GM18507 (cell line): ENCODE results near the gene TMEM200A.

Experiments
- DNase-seq: peaks from one replicate; pipeline ENCODE4 v3.0.0; 2011; ENCODE audit warnings: low read depth; ENCODE audit not compliant: insufficient read length; ENCODE audit errors: extremely low spot score
- FAIRE-seq: peaks from 2 replicates; lab custom pipeline; 2011; peaks lifted over from hg19 to GRCh38; lab: Jason Lieb, UNC

Gene TMEM200A

DNA sequence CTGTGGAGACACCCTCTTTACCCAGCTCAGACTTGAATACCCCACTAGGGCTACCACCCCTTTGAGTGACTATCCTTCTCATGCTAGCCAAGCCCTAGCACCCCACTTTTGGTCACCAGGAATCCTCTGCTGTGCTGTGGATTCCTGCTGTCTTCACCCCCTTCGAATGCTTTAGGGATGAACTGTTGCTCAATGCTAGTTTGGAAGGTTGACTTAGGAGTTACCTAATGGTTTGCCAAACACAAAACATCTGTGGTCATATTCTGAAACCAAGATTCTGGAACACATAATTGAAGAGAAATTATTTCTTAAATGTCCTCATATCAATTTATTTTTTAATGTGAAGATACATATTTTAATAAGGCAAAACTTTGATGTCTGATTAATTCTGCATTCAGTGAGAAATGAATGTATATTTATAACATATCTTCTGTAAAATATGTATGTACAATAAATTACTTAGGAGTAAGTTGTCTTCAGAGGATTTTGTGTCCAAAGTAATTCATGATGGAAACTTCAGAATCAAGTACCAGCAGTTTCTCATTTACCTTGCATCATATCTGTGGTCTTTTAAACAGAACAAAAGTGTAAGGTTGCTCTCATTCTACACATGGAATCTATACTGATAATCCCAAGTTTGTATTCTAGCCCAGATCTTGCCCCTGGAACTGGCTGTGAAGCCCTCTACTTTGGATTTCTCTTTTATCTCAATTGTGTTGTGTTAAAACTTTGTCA is 46.9 kb downstream of the TMEM200A start:
- DNase-seq (no peak), FAIRE-seq (no peak)

GRCh38 chr6:130417951-130418350 is 52.1 kb downstream of the TMEM200A start:
- FAIRE-seq (no peak), DNase-seq (no peak)

DNA sequence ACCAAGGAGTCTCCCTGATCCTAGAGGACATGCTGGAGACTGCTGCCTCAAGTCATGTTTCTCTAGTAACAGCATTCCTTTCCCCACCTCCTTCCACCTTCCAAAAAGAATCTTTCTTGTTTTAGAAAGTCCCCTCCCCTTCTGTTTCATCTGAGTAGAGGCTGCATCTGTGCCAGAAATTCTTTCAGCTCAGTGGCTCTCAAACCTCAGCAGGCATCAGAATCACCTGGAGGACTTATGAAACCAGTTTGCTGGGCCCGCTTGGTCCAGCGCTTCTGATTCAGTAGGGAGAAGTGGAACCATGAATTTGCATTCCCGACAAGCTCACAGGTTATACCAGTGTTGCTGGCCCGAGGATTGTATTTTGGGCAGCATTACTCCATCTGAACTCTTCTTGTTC is 55.1 kb downstream of the TMEM200A start:
- no peak for FAIRE-seq
- DNase-seq = no peak

- DNase-seq = no peak
- no peak for FAIRE-seq
Observed at GRCh38 chr6:130421585-130421984, 55.8 kb downstream of the TMEM200A start.

DNA sequence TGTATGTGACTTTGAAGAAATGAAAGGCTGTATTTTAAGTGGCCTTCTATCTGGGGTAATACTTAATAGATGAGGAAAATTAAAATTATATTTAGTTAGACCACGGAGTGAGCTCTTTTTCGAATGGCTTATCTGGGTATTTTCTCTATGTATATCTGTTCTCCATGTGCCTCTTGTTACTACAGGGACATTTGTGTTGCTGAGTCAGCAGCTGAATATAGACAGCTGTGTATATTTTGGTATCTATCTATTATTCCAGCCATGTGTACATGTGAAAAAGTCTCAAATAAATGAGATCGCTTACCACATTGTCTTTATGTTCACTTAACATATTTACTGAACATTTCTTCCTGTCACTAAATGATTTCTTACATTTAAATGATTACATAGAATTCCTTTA is 57.2 kb downstream of the TMEM200A start:
- no peak for DNase-seq
- FAIRE-seq = no peak

DNA sequence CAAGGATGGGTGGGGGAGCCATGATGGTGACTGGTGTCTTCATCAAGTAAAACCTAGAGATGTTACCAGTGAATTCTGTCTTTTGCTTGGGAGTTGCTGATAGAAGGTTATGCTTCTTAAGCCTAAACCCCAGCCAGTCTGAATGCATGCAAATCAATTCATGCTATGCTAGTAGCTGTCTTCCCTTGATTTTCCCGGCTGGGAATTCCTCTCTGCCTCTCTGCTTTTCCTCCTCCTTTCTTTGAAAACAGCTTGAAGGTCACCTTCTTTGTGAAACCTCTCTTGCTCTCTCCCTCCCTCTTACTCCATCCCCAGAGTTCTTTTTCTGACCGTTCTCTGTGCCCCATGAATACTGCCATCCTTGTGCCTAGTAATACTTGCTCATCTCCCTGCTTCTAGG is 58.9 kb downstream of the TMEM200A start:
- FAIRE-seq (no peak), DNase-seq (no peak)

GRCh38 chr6:130425537-130425936 is 59.7 kb downstream of the TMEM200A start:
- FAIRE-seq (no peak), DNase-seq (no peak)

GRCh38 chr6:130426066-130426721 is 60.4 kb downstream of the TMEM200A start:
- DNase-seq = no peak
- FAIRE-seq = no peak

- DNase-seq = no peak
- no peak for FAIRE-seq
Observed at GRCh38 chr6:130431346-130431852, 65.6 kb downstream of the TMEM200A start.

GRCh38 chr6:130432838-130433237 is 67.0 kb downstream of the TMEM200A start:
- DNase-seq (no peak), FAIRE-seq (no peak)

- FAIRE-seq = no peak
- DNase-seq = no peak
Observed at GRCh38 chr6:130434174-130434873, 68.5 kb downstream of the TMEM200A start.

DNA sequence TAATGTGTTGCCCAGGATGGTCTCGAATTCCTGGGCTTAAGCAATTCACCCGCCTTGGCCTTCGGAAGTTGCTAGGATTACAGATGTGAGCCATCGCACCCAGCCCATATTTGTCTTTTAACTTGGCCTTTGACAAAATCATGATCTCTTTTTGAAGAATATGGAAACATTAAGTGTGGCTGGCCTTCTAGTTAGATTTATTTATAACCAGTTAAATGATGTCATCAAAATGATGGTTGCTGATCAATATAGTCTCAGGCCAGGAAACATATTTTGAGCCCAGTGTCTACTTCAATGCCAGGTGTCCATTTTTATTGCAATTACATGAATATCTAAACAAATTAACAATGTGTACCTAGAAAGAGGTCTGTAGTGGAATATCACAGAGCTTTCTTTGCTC is 69.4 kb downstream of the TMEM200A start:
- DNase-seq = no peak
- FAIRE-seq = no peak

- FAIRE-seq (no peak), DNase-seq (no peak)
Observed at GRCh38 chr6:130437961-130438360, 72.1 kb downstream of the TMEM200A start.

- no peak for FAIRE-seq
- no peak for DNase-seq
Observed at GRCh38 chr6:130447374-130447773, 81.6 kb downstream of the TMEM200A start.

DNA sequence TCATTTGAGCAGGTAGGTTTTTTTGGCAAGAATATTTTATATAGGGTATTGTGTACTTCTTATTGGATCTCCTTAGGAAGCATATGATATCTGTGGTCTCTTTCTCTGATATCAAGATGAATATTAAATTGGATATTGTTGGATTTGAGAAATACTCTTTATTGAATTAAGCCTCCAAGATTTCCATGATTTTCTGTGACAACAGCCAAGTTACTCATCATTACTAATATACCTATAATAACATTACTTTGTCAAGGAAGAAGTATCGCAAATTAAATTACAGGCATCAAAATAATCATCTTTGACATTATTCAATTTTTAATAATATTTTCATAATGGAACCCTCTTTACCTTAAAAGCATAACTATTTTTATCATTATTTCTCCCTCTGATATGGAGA is 86.5 kb downstream of the TMEM200A start:
- FAIRE-seq = no peak
- no peak for DNase-seq

GRCh38 chr6:130453230-130453629 is 87.4 kb downstream of the TMEM200A start:
- no peak for DNase-seq
- no peak for FAIRE-seq

DNA sequence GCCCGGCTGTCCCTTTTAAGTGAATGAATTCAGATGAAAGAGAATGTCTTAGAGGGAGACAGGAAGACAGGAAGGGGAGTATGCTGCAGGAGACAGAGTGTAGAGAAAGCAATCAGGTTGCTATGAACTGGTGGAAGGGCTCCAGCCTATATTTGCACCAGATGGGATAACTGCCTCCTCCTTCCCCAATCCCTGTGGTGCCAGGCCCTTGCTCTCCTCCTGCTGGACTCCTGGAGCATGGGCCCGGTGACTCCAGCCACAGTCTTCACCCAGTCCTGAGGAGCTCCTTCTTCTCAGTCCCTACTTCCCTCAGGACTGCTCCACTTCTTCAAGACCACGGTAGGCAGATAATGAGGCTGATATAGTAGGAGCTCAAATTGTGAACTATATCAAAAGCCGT is 91.8 kb downstream of the TMEM200A start:
- FAIRE-seq = no peak
- DNase-seq = no peak

- FAIRE-seq (no peak), DNase-seq (no peak)
Observed at GRCh38 chr6:130459316-130459715, 93.5 kb downstream of the TMEM200A start.

DNA sequence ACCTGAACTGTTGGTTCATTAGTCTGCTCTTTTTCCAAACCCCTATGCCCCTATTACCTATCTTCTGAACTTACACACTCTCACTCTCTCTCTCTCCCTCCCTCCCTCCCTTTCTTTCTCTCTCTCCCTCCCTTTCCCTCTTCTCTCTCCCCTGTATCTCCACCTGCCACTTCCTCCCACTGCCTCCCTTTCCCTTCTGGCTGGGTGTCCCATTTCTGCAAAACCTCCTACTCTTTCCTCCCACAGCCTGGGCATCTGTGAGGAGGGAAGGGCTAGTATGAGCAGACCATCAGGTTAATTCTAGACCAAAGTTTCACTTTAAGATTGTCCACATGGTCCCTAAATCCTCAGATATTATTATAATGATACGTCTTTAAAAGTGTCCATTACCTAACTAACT is 95.1 kb downstream of the TMEM200A start:
- FAIRE-seq = no peak

DNA sequence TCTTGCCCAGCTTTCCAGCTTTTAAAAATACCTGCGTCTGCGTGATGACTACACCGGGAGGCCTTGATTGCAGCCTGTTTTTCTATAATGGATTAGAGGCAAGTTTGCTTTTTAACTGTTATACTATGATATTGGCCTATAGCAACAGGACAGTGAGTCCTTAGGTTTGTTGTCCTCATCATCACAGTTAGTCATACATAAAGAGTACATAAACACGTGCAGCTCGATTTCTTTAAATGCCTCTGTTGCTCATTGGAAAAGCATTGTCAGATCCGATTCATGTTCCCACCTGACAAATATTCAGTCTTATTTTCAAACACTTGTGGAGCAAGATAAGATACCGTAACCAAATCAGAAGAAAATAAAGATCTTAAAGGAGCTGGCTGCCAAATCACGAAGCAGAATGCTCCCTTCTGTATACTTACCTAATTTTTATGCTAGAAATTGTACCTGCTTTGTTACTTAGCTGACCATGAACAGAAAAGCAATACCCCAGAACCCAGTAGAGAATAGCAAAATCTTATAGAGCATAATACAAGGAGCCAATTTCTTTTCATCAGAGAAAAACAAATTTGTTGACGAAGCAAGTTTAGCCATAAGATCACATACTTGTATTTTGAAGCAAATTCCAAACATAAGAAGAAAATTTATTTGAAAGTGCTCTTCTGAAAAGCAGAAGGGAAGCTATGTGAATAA is 100.4 kb downstream of the TMEM200A start:
- DNase-seq (no peak), FAIRE-seq (no peak)

More for the DNA sequence above, 95.1 kb downstream of the TMEM200A start:
- no peak for DNase-seq
